SK-N-SH treated with all-trans-retinoic acid at 6 μM for 48 hours (cell line): ENCODE data around the gene SUSD3.

ENCODE experiments used
- CSDC2 ChIP-seq: fragments of 250-450 bp; sonication (Bioruptor Pico); IDR thresholded peaks from 2 replicates; pipeline ENCODE4 v1.5.0; 2020; ENCODE audit warnings: mild to moderate bottlenecking, moderate library complexity
- ISL1 ChIP-seq: fragments of 250-450 bp; sonication (Bioruptor Pico); IDR thresholded peaks from 2 replicates; pipeline ENCODE4 v2.1.2; 2022; ENCODE audit warnings: mild to moderate bottlenecking, moderate library complexity
- PPARA ChIP-seq: fragments of 250-450 bp; sonication (Bioruptor Pico); IDR thresholded peaks from 2 replicates; pipeline ENCODE4 v1.5.0; 2020; ENCODE audit warnings: mild to moderate bottlenecking, borderline replicate concordance

DNA sequence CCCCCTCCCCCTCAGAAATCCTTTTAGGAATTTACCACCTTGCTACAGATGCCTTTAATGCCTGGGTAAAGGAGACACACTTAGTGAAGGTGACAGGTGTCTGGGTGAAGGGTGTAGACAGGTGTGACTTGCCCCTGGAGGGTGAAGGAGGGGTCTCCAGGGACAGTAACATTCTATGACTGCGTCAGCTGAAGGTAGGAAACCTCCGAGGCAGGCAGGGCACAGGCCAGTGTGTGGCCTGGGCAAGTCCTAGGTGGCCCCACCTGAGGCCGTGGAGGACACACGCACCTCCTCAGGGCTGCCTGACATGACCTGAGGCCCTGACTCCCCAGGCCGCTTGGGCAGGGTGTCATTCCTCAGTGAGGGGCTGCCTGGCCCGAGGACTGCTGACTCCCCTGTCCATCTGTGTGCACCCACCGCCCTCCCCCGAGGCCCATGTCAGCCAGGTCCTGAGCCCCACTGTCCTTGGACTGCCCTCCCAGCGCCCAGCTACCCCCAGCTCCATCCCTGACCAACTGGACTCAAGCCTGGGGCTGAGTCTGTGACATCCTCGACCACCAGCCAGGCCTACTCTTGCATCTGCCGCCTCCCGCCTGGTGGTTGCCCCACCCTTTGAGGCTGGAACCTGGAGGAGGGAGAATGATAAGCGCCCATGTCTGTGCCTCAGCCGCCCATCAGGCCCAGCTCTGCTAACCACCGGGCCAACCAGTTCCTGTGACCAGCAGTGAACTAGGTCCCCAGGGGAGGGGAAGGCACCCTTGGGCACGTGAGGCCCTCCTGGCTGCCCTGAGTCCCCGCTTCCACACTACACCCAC is 55.9 kb downstream of the SUSD3 start:
- TF ChIP-seq CSDC2 (CRISPR knock-in tag) (no peak), ISL1 (CRISPR knock-in tag) (no peak), PPARA (CRISPR knock-in tag) (no peak)
